NCI-H526 treated with DMSO at 0.1 percent for 48 hours (cell line): ENCODE measurements around the gene CLDN20.

Experiments
- DNase-seq: peaks from one replicate; lab custom pipeline; 2025; lab: John Stamatoyannopoulos, UW

CLDN20 gene

GRCh38 chr6:155269765-155270164, 6.0 kb downstream of the CLDN20 start:
- DNase-seq: no peak

- no peak for DNase-seq
These were observed 6.8 kb downstream of the CLDN20 start for GRCh38 chr6:155270561-155271091.

DNA sequence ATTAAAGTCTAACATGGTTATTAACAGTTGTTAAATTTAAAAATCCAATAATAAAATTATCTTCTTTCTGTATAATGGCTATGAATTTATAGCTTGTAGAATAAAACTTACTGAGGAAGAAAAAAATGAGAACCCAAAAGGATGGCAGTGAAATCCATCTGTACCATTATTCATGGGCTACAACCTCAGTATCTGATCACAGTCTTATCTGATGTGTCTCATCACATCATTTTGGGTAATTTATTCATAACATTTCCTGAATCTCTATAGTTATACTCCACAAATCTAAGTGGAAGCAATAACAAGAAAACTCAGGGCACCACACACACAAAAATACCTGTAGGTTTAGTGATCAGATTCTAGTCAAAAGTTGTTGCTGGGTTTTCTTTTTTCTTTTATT, 7.3 kb downstream of the CLDN20 start:
- no peak for DNase-seq

DNA sequence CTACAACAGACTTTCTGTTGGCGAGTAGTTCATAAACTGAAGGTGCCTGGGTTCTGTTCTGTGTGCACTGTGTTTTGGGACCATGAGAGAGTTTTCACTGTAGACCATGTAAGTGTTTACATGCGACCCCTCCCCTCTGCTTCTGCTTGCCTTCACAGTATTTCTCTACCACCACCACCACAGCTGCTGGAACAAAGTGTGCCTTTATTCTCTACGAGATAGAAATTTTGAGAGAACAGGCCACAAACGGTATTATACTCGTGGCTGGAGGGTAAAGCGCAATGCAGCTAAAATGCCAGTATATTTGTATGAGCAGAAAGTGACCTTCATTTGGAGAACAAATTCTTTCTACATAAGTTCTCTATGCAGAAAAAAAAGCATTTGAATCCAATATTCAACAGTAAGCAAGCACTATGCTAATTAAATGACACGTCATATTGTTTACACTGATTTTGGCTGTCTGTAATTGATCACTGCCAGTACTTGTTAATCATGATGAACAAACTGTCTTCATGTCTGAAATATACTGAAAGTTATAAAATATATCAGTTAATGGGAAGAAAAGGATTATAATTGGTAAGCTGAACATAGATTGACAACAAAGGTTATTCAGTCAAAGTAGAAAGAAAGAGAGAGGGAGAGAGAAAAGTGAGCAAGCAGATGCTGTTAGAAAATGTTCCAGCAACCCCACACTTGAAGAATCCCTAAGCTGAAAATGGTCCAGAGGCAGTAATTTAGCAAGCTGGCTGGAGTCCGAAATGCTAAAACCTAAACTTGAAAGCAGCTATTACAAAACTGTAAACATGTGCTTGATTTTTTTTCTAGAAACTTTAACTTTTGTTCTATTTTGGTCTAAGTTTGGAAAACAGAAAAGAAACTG, 8.8 kb downstream of the CLDN20 start:
- DNase-seq: no peak

- DNase-seq: no peak
These were observed 9.6 kb downstream of the CLDN20 start for GRCh38 chr6:155273431-155273830.

DNA sequence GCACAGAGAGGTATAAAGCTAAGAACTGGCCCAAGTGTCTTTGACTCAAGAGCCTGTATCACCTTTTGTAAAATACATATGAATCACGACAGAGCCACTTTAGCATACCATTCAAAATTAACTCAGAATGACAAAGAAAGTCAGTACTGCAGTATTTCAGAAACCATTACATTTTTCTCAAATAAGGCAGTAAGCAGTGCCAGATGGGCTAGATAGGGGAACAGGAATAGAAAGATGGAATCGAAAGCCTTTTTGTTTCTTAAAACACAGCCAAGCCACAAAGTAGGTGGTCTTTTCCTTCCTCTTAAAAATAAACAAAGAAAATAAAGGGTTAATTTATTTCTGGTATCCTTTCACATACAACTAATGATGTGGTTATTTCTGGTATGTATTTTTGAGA, 10.3 kb downstream of the CLDN20 start:
- DNase-seq: no peak

DNA sequence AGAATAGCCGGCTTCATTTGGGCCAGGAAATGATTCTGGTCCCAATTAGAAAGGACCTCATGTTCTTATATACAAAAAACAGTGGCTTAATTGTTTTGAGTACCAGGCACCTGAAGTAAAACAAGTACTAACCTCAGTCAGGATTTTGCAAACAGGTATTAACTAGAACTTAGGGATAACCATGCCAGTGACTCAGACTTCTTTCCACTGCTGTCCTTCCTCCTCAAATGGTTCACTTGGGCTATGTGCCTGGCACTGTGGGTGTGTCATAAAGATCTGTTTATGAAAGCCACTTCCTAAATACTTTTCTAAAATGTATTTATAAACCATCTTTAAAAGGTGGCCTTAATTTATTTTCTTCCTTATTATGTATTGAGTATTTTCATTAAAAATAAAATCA, 10.7 kb downstream of the CLDN20 start:
- no peak for DNase-seq

- DNase-seq: no peak
These were observed 12.1 kb downstream of the CLDN20 start for GRCh38 chr6:155275808-155276480.

DNA sequence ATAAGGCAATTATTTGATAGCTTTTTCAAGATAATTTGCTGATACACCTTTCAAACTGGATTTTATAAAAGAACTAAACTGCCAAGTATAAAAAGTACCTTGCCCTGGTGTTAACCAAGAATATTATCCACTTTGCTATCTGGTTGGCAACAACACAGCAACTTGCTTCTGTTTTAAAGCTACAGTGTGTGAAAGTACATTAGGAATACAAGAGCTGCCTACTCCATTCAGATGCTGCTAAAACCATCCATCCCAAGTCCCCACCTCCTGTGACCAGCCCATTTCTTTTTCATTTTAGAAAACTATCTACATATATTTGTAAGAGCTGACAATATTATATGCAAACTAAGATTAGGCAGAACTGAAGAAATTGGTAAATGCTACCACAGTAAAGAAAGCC, 12.8 kb downstream of the CLDN20 start:
- no peak for DNase-seq

DNA sequence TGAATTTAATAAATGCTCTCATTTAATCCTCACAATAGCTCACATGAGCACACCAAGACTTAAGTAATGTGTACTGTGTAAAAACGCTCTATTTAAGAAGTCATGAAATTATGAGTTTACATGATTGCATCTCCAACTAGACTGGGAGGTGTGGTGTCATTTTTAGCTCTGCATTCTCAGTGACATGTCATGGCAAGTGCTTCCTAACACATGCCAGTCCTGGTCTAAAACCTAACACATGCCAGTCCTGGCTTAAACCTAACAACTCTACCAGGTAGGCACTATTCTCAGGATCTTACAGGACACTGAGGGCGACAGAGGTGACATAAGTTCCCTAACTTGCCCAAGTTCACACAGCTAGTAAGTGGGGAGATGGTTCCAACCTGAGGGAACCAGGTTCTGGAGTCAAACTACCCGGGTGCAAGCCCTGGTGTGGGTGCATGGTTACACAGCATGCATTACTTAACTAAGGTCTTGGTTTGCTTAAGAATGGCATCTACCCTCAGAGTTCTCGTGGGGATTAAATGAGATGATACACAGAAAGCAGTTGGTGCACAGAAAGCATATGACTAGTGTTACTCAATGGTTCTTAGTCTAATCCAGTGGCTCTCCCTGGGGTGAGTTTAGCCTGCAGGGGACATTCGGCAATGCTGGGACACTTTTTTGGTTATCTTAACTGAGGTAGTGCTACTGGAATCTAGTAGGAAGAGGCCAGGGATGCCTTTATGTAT, 14.7 kb downstream of the CLDN20 start:
- no peak for DNase-seq

DNA sequence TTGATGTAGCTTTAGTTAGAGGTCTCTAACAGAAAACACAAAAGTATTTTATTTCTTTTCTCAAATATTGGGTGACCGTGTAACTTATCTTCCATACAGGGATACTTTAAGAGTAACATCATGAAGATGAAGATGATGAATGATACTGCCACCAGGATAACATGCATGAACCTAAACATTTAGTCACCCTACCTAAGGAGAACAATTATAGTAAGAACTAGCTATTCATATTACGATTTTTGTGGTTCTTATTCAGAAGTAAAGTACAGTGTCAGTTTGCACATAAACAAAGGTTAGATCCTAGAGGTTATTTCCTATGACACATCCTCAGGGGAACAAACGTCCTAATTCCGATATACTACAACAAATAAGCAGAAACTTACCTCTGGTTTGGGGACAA, 21.0 kb downstream of the CLDN20 start:
- no peak for DNase-seq

DNA sequence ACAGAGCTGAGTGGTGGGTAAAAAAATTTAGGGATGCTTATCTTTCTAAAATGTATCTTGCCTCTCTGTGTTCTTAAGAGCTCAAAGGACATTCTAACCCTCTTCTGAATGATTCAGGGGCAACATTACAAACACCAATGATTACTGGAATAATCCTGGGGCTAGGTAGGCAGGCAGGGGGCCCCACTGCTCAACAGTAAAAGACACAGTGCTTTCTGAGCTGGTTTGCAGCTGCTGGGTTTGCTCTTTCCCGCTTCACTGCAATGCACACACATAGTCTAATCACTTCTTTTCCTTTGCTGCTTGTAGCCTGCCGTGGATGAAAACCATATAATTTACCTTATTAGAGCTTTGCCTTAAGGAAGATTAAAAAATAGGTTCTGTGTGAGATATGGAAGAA, 23.9 kb downstream of the CLDN20 start:
- DNase-seq: no peak

DNA sequence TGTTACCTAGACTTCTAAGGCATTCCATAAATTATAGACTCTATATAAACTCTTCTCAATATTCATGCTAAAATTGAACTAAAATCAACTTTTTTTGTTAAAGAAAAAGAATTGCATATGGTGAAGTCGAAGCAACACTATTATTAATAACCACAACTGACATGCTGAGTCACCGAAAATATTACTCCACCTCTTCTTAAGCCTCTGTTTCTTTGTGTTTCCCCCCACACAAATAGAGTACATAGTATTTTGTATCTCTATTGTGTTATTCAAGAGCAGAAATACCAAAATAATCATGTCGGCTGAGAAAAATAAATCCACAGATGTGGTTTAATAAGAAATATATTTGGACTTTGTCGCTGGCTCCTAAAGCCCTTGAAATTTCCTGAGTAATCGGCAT, 26.7 kb downstream of the CLDN20 start:
- no peak for DNase-seq

GRCh38 chr6:155291291-155291690, 27.5 kb downstream of the CLDN20 start:
- DNase-seq: no peak

DNA sequence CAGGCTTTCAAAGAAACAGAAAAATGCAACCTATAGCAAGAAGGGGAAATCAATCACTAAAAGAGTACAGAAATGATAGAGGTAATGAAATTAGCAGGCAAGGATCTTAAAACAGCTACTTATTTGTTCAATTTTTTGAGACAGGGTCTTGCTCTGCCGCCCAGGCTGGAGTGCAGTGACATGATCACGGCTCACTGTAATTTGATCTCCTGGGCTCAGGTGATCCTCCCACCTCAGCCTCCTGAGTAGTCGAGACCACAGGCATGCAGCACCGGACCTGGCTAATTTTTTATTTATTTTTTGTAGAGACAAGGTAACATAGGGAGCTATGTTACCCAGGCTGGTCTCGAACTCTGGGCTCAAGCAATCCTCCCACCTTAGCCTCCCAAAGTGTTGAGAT, 28.9 kb downstream of the CLDN20 start:
- no peak for DNase-seq

DNA sequence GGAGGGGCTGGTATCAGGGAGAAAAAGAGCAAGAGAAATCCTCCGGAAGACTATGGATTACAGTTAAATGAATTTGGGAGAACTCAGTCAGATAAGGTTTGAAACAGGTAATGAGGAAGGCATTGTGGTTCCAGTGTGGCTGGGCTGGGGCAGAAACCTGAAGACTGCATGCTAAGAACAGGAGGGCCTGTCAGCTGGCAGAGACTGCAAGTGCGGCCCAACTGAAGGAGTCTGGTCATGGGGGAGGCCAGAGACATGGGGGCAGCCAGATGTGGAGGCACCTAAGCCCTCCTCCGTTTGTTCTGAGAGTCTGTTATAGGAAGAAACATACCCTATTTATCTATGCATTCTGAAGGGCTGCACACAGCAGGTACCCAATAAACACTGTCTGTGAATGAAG, 33.9 kb downstream of the CLDN20 start:
- DNase-seq: no peak

- no peak for DNase-seq
These were observed 38.1 kb downstream of the CLDN20 start for GRCh38 chr6:155301867-155302266.

GRCh38 chr6:155303361-155303870, 39.6 kb downstream of the CLDN20 start:
- DNase-seq: no peak

- DNase-seq: no peak
These were observed 43.1 kb downstream of the CLDN20 start for GRCh38 chr6:155306958-155307357.

DNA sequence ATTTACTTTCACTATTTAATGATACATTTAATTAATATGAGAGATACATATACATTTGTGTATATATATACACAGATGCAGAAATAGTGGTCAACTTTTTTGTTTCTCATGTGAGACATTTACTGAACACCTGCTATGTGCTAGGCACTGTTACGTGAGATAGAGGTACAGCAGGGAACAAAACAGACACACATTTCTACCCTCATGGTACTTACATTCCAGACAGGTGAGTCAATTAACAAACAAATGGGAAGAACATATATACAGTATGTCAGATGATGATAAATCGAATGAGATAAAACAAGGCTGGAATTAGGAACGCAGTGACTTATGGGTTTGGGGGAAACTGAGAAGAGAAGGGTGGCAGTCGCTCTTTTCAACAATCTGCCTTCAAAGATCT, 45.3 kb downstream of the CLDN20 start:
- no peak for DNase-seq

GRCh38 chr6:155310596-155310995, 46.8 kb downstream of the CLDN20 start:
- no peak for DNase-seq

GRCh38 chr6:155311086-155311485, 47.3 kb downstream of the CLDN20 start:
- DNase-seq: no peak
